NCI-H460 (cell line): ENCODE results near the gene FILIP1L. TPM values are rescaled to one million over a fixed set of nuclear protein-coding genes. Genes with fewer than 3 reads are reported as not detected.

ENCODE experiments used
- DNase-seq: peaks from one replicate; pipeline ENCODE4 v3.0.0-alpha.2; 2016; ENCODE audit warnings: low read depth; ENCODE audit errors: extremely low read depth
- total RNA-seq: library from RNA; depleted of rRNA; stranded (reverse); fragments of >200 nt; shearing (Covaris generic); gene quantifications from 2 replicates; pipeline ENCODE4 v1.2.3, GENCODE V29; 2014

Gene FILIP1L
- total RNA-seq, 1 experiment from 2014 or later = 0.05 TPM

- DNase-seq = no peak
Observed at GRCh38 chr3:99955773-99956562, 158.3 kb downstream of the FILIP1L start.

DNA sequence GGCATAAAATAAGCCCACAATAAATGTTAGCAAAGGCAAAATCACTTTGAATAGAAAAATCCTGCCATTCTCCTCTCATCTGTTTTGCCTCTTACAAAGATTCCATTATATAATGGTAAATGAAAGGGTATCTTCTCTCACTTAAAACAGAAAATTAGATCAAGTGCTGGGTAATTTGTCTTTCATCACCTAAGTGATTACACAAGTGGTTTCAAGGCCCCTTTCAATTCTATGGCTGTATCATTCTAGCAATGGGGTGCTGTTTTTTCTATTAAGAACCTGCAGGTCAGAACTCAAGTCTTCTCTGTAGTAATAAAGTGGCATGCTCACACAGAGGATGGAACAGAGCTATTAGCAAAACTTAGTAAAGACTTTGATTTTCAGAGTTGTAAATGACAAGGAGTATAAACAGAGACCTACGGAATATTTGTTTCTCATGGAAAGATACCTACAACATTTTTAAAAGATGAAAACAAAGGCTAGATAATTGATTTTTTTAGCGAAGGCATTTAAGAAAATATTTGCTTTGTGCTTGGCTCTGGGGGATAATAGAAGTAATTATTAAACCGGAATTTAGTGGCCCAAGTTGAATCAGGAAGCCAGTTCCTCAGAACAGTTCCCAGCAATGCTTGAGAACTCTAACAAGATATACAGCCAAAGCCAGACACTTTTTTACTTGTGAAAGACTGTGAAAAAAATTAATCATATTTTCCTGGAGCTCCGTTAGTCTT, 159.2 kb downstream of the FILIP1L start:
- DNase-seq = no peak

DNA sequence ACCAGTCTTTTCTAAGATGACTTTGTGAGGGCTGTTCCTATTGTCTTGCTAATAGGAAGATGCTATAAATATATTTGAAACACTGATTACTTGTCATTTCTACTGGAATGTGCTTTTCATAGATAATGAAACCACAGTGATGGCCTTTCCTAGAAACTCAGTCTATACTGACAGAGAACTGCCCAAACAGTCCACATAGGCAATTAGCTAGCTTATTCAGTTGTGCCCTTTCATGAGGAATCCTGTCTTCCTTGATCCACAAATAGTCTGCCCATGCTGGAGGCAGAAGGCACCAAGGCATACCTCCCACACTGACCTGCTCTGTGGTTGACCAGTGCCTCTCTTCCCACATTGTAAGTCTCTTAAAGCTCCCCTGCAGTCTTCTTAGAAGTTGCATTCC, 160.7 kb downstream of the FILIP1L start:
- DNase-seq = no peak

GRCh38 chr3:99952306-99952705, 162.0 kb downstream of the FILIP1L start:
- DNase-seq = no peak

GRCh38 chr3:99951701-99952100, 162.6 kb downstream of the FILIP1L start:
- no peak for DNase-seq

DNA sequence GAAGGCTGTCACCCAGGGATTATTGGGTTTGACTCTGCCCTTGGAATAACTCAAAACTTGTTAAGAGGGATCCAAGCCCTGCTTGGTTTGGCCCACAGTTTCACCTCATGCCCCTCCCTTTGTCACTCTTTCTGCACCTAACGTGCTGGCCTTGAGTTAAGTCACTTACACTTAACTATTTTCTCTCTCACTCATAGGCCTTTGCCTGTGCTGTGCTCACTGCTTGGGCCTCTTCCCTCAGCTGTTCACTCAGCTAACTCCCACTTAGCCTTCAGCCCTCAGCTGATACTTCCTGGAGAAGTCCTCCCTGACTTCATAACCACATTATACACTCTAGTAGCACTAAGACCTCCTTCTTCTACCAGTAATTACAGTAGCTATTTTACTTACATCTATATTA, 163.4 kb downstream of the FILIP1L start:
- no peak for DNase-seq

DNA sequence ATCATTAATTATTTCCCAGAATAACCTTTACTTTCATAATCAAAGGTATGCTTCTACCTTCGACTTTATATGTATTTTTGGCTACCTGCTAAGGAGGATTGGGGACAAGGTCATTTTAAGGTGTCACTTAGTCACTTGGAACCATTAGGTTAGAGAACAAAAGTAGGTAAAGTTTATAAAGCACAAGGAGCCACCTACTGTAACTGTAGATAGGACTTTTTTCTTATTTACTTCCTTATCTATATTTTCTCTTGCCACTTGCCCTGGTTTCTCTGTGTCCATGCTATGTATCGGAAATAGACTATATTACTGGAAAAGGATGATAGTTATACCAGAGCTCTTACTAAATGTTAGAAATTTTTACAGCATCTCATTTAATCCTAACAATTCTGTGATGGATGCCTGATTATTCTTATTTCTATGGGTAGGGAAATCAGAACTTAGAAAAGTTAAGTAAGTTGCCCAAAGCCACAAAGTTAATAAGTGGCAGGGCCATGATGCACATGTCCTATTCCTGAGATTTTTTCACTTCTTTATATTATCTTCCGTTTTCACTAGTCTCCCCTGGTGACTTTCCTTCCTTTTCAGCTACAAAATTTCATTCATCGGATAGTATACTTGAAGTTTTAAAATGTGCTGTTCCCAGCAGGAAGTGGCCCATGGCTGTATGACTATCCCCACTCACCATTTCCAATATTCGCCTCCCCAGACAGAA, 164.2 kb downstream of the FILIP1L start:
- DNase-seq = no peak

GRCh38 chr3:99948467-99949089, 165.7 kb downstream of the FILIP1L start:
- DNase-seq = no peak

DNA sequence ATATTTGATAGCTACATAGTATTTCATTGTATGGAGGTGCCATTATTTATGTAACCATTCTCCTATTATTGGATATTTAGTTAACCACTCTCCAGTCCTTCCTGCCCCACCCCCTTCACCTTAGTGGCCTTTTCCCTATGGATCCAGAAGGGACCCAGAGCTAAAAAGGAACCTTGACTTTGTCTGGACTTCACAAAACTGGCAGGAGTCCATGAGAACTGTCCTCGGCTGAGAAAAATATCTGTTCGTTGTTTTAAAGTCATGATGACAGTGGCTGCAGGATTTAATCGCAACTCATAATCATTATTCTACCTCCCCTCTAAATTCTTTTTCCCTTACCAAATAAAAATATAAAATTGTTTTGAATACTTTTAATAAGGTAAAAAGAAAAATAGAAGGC, 166.9 kb downstream of the FILIP1L start:
- DNase-seq = no peak

DNA sequence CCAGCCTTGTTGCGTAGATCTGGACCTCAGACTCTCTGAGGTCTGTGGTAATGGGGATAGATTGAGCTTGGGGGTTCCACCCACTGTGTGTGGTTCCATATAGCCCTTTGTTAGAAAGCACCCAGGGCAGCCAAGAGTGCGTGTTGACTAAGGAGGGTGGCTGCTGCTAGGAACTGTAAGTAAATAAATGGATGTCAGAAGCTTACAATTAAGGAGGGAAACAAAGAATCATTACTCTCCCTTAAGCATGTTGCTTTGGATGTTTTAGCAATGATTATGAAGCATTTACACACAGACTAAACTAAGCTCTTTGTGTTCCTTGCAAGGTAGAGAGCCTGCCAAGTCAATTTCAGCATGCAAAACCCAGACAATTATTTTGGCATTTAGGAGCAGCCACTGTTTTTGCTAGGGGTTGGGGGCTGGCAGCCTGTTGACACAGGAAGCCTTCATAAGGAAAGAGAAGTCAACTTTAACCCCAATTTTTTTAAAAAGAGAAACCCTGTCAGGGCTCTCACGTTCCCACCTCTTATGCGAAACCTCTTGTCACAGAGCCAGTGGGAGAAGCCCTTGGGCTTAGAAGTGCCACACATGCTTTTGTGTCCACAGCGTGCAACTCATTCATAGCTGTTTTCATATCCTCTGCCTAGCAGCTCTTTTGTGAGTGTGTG, 168.8 kb downstream of the FILIP1L start:
- DNase-seq = no peak

DNA sequence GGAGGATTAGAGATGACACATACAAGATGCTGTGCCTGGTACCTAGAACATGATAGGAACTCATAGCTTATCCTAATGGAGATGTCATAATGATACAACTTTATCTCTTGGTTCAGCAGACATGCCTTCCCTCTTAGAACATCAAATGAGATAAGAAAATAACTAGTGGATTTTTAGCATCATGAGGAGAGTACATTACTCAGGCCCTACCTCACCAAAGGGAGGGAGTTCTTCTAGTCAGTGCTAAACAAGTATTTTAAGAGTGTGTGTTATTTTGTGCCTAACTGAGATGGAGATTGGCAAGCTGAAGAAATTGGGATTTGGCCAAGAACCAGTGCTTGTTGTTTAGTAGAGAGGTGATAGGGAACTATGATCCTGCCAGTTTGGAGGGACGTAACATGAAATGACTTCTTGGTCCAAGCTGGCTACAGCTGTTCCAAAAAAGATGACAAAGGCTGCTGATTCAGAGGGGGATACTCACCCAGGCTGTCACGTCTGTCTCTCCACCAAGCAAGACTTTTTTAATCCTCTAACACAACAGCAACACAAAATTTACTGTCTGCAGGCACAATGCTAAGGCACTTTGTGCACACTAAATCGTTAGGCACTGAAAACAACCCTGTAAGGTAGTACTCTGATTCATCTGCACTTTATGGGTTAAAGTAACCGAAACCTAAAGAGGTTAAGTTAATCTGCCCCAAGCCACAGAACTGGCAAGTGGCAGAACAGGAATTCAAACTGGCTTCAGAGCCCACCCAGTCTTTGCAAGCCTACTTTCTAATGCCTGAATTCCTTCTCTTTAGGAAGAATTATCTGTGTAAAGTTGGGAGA, 170.2 kb downstream of the FILIP1L start:
- no peak for DNase-seq

GRCh38 chr3:99941211-99941610, 173.1 kb downstream of the FILIP1L start:
- DNase-seq = no peak

DNA sequence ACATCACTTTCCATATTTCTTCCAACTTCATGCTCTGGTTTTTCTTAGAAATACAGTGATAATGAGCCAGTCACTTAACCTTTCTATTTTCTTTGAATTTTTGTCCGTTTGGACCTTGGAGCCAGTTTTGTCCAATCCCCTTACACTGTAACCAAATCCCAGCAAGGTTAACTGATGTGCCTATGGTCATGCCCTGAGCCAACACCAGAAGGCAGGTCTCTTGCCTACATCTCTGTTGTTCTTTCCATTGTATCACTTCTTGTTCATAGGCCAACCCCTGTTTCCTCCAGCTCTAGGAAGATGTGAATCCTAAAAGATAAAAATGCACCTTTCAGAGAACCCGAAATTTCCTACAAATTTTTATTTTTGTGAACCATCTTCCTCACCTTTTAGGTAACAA, 174.0 kb downstream of the FILIP1L start:
- DNase-seq = no peak

DNA sequence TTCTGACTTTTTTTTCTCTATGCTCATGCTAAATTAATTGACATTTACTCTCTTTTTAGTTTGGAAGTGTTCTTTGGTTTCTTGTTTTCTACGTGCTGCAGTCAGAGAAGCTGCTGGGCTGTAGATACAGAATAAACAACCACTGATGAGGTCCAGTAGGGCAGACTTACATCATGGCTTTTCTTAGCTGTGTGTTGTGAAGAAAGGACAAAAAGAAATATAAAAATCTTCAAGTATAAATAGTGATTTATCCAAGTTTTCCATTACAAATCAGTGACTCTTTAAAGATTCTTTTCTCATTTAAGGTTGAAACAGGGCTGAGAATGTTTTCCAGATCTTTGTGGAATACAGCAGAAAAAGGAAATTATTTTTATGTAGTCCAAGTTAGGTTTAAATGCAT, 174.4 kb downstream of the FILIP1L start:
- DNase-seq = no peak

- no peak for DNase-seq
Observed at GRCh38 chr3:99938270-99938911, 175.9 kb downstream of the FILIP1L start.

- no peak for DNase-seq
Observed at GRCh38 chr3:99934975-99935797, 179.1 kb downstream of the FILIP1L start.

GRCh38 chr3:99933971-99934750, 180.1 kb downstream of the FILIP1L start:
- DNase-seq = no peak
